IPS-18c (cell line): ENCODE measurements around the gene CDH9.

Experiments used
- H3K4me3 ChIP-seq: 2 replicates; pipeline ENCODE4 v1.7.0; 2013; ENCODE audit warnings: low read depth, mild to moderate bottlenecking, low read length, moderate library complexity; ENCODE audit not compliant: insufficient read depth
- H3K9me3 ChIP-seq: one replicate; pipeline ENCODE4 v1.6.1; 2013; ENCODE audit warnings: mild to moderate bottlenecking, low read length, moderate library complexity; ENCODE audit not compliant: control insufficient read depth, insufficient read depth

The CDH9 gene, protein sequence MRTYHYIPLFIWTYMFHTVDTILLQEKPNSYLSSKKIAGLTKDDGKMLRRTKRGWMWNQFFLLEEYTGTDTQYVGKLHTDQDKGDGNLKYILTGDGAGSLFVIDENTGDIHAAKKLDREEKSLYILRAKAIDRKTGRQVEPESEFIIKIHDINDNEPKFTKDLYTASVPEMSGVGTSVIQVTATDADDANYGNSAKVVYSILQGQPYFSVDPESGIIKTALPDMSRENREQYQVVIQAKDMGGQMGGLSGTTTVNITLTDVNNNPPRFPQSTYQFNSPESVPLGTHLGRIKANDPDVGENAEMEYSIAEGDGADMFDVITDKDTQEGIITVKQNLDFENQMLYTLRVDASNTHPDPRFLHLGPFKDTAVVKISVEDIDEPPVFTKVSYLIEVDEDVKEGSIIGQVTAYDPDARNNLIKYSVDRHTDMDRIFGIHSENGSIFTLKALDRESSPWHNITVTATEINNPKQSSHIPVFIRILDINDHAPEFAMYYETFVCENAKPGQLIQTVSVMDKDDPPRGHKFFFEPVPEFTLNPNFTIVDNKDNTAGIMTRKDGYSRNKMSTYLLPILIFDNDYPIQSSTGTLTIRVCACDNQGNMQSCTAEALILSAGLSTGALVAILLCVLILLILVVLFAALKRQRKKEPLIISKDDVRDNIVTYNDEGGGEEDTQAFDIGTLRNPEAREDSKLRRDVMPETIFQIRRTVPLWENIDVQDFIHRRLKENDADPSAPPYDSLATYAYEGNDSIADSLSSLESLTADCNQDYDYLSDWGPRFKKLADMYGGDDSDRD

DNA sequence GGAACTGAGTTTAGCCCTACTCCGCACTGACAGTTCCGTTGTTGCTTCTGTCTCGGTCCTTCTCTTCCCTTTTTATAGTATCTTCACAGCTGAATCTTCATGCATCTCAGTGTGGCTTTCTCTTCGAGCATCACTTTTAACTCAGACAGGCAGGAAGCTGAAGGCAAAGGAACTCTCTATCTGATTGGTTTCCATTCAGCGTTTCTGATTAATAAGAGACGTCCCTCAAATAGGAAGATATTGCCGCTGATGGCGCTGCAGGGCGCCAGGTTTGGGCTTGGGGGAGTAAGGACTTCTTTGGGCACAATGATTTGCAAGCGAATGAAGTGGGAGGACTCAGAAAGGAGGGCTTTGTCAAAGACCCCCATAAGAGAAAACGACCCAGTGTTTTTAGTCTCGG is at the start of gene CDH9:
TSS of gene CDH9 (minus strand) at position 111 of the 400 bp plus-strand sequence. CDS start 50,253 bp downstream, outside the sequence.
- peak within 1 kb of the TSS; percentile 17; the same call in 1 of the 2 replicates for H3K4me3 ChIP-seq
- H3K9me3 ChIP-seq: no peaks in the 10 kb centered on the region

DNA sequence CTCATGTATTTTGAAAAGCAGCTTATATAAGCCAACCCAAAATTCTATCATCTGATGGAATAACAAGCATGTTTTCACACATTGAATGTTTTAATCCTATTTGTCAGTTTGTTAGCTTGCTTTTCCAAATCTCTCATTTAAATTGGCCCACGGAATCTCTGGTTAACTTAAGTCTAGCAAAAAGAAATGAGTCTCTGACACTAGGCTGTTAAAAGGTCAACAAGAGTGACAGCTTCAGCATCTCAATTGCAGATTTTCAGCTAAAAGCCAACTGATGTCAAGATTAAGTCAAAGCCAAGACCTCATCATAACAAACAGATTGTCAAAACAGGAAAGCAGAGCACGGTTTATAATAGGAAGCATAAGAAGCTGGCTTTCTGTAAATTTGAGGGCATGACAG is 49.4 kb upstream of the CDH9 start:
- no peak overlapping the region for H3K4me3 ChIP-seq
- no peaks in the 10 kb centered on the region for H3K9me3 ChIP-seq

DNA sequence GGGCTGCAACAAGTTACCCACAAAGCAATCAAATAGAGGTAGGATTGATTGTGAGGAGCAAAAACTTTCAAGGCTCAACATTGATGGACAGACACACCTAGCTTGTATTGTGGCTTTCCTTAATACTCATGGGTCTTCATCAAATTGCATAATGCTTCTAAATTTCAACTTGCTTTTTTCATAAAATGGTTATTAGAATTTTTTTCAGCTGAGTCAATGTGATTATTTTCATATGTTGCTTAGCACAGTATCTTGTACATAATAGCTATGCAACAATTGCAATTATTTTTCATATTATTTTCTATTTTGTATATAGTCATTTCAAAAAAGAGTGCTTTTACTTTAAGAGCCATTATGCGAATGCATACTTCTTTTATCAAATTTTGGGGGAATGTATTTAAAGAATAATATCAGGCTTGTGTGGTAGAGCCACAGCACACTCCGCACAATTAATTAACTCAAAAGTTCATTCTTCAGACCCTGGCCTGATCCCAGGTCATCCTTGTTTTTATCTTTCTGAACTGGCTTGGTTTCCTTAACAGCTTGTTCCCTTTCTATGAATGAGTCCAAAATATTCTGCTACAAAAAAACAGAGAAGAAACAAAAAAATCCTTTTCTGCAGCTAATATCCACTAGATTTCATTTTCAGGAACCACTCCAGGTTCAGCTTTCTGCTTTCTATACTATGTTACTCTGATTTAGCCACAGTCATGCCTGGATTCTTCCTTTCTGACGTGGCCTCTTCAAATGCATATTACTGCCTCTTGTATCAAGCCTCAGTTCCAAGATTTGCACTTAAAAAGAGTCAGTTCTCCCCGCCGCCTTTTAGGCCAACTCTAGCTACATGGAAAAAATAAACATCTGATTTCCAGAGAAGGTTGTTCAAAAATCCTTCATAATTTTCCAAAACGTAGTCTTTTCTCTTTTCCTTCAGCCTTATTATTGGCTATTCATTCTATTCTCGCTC is 45.3 kb upstream of the CDH9 start:
- Histone ChIP-seq H3K4me3 (no peak overlapping the region), H3K9me3 (peaks cover 6% of the 10 kb centered on the region)

DNA sequence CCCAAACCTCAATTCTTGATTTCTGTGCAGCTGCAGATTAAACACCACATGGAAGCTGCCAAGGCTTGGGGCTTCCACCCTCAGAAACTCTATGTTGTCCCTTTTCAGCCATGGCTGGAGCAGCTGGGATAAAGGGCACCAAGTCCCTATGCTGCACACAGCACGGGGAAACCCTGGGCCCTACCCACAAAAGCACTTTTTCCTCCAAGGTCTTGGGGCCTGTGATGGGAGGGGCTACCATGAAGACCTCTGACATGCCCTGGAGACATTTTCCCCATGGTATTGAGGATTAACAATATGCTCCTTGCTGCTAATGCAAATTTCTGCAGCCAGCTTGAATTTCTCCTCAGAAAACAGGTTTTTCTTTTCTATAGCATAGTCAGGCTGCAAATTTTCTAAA is 41.8 kb upstream of the CDH9 start:
- H3K9me3 ChIP-seq: peaks cover 6% of the 10 kb centered on the region
- no peak overlapping the region for H3K4me3 ChIP-seq

DNA sequence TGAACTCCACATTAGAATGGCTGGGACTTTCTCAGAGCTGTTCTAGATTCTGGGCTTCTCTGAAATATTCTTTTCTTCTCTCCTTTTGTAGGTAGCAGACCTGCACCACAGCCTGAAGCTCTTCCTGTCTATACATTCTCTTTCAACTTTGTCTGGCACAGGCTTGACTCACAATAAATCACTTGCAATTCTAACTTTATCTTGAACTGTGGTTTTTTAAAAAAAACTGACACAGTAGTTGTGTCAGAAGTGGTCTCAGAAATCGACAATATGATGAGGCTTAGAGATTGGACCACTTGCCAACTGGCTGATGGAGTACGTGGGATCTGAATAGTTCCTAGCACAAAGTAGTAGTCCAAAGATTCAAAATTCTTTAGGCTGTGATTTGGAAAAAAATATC is 24.1 kb upstream of the CDH9 start:
- Histone ChIP-seq H3K9me3 (no peaks in the 10 kb centered on the region), H3K4me3 (no peak overlapping the region)

DNA sequence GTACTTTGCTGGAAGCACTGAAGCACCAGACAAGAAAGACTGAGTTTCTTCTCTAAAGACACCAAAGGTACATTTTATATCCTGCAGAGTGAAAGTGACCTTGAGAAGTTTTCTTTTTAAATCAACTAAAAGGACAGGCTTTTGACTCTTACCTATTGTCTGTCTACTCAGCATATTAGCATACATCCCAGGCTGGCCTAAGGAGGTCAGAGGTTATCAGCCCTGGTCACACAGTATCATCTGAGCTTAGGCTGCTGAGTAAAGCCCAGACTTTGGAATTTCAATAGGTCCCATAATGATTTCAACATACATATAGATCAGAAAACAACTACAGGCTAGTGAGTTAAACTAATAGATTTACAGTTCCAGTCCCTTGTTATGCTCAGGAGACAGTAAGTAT is 10.1 kb upstream of the CDH9 start:
- no peak overlapping the region for H3K4me3 ChIP-seq
- H3K9me3 ChIP-seq: no peaks in the 10 kb centered on the region

DNA sequence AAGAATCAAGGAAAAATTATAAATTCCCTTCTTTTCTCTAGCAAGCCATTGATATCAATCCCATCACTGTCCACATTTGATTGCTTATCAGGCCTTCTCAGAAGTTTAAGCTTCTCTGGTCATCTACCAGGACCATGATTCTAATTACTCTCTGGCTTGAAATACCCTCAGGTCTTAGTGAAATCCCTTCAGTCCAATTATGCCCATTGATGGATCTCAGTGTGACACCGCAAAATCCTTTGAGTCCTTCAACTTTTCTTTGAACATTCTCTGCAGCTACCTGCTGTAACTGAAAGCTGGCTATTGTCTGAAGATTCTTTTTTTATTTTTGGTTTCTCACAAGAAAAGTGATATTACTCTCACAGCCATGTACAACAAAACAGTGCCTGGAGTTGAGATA is 3.0 kb upstream of the CDH9 start:
- H3K9me3 ChIP-seq: no peaks in the 10 kb centered on the region
- H3K4me3 ChIP-seq: no peak overlapping the region

DNA sequence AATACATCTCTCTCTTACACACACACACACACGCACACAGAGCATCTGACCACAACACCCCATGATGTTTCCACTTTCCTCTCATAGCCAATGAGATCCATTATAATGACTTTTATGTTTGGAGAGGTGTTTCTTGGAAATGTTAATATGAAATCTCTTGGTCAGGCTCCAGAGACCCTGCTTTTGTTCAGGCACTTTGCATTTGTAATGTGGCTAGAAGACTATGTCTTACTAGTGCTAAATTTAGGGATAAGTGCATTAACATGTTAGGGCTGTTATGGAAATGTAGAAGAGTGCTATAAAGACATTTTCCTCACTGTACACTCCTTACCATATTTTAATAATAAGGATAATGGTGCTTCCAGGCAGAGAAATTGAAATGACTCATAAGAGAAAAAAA is 3.8 kb downstream of the CDH9 start:
- no peaks in the 10 kb centered on the region for H3K9me3 ChIP-seq
- no peak overlapping the region for H3K4me3 ChIP-seq

DNA sequence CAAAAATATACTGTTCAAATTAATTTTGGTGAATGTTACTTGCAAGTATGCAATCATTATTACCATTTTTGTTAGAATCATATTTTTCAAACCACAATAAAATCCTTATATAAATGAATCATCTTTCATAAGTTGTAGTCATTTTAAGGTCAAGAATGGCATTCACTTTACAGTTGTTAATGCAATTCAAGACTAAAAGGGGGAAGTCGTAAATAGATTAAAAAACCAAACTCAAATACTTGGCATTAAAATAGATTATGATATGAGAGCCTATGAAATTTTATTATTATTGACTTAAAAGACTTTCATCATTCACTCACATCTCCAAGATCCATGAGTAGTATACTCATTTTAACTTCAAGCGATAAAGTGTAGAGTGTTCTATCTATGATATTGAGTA is 11.6 kb downstream of the CDH9 start:
- H3K9me3 ChIP-seq: no peaks in the 10 kb centered on the region
- no peak overlapping the region for H3K4me3 ChIP-seq

DNA sequence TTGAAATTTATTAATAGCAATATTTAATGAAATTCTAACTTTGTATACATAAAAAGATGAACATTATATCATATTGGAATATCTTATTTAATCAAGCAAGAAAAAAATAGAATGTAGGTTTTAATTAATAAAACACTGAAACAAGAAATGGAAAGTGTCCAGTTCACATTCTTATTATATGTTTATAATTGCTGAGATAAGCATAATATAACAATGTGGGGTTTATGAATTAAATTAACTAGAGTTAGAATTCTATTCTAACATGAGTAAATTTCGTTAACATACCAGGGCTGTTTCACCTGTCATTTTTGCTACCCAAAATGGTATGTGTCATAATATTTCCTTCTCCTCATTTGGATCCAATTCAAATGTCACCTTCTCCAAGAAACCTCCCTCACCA is 12.3 kb downstream of the CDH9 start:
- Histone ChIP-seq H3K4me3 (no peak overlapping the region), H3K9me3 (no peaks in the 10 kb centered on the region)

DNA sequence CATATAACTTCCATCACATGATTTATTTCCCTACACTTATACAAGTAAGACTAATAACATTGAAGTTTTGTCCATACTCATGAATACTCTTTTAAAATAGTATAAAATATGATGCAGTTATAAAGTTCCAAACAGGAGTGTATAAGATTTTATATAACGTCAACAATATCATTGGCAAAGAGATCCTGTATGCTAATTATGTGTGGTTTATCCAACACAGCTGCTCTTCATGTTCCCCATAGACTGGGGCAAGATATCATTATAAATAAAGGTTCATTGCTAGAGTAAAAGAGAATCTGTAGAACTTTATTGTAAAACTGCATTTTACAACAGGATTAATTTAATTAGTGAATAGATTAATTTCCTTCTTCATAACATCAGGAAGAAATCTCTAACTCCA is 16.9 kb downstream of the CDH9 start:
- H3K4me3 ChIP-seq: no peak overlapping the region
- H3K9me3 ChIP-seq: no peaks in the 10 kb centered on the region

DNA sequence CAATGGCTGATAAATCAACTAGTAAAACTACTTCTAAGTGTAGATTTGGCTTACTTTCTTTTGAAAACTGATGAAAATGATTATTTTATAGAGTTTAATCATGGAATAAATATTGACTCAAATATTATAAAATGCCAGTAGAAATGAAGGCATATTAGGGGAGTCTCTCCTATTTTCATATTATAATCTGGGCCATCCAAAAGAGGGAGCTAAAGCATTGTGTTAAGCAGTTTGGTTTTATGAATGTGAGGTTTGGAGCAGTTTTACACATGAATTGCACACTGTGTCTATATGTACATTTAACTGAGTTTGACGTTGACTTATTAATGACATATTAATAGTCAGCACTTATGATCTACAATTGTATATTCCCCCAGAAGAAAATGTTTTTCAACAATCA is 17.4 kb downstream of the CDH9 start:
- H3K4me3 ChIP-seq: no peak overlapping the region
- H3K9me3 ChIP-seq: no peaks in the 10 kb centered on the region

DNA sequence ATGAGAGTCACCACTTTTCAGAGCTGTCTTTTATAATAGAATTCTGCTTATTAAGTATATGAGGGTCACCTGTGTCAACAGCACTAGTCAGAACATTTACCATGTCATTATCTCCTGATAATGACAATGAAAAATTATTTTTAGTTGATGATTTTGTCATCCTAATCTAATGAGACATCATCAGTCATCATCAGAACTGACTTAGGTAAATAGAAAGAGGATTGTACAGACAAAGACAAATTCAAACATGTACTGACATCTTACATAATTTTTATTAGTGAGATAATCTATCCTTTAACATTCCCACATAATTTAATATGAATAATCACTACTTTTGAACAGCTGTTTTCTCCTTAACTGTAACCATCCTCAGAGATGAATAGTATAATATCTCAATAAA is 22.6 kb downstream of the CDH9 start:
- Histone ChIP-seq H3K4me3 (no peak overlapping the region), H3K9me3 (no peaks in the 10 kb centered on the region)

DNA sequence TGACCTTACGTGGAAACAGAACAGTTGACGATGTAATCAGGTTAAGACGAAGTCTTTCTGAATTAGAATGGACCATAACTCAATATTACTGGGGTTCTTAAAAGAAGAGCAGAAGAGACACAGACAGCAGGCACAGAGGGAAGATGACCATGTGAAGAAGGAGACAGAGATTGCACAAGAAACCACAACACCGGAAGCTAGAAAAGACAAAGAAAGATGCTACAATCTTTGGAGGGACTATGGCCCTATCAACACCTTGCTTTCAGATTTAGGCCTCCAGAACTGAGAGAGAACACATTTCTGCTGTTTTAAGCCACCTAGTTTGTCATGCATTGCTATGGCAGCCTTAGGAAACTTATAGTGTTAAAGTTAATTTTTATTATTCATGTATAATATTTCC is 27.1 kb downstream of the CDH9 start:
- Histone ChIP-seq H3K9me3 (no peaks in the 10 kb centered on the region), H3K4me3 (no peak overlapping the region)

DNA sequence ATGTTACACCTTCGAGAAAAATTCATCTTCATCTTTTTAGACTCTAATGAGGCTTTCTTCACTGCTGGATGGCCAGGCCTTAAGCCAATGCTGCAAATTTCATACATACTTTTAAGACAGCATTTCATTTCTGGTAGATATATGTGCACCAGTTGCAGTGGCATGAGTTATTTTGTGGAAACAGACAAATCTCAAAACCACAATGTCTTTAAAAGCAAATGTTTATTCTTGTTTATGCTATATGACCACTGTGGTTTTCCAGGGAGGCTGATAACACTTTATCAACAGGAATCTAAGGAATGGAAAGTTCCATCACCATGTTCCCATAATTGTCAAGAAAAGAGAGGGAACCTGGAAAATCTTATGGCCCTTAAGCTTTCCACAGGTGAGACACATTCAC is 27.7 kb downstream of the CDH9 start:
- Histone ChIP-seq H3K4me3 (no peak overlapping the region), H3K9me3 (no peaks in the 10 kb centered on the region)

DNA sequence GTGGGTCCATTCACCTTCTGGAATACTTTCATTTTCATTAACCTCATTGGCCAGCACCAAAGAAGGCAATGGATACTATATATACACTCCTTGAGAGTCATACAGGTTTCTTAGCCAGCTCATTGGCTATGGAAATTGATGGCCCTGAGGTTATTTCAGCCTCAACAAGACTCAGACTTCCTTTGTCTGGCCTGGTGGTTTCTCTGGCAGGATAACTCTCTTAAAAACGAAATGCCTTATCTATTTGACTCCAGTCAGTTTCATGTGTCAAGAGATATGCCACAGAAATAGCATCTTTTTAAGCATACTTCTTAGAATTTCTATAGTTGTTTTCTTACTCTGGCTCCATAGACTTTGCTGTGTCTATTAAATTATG is 28.9 kb downstream of the CDH9 start:
- no peaks in the 10 kb centered on the region for H3K9me3 ChIP-seq
- no peak overlapping the region for H3K4me3 ChIP-seq
